Spleen (tissue), 7 donors: ENCODE results near the gene KLK3.

Experiments used
- CTCF ChIP-seq, 11 experiments: fragments of 200-600 bp in 7 of 11; fragments of 450-650 bp in 4 of 11; sonication (generic) in 4 of 11; IDR thresholded peaks in 8 of 11; conservative IDR thresholded peaks in 3 of 11; 1 replicate in 7 of 11; 2 replicates in 4 of 11; pipeline versions ENCODE4 v1.4.0 to v1.8.0; 2016 to 2021; ENCODE audit warnings: antibody characterized with exemption in 11 of 11, inconsistent platforms in 4 of 11, mild to moderate bottlenecking in 1 of 11
- POLR2AphosphoS5 ChIP-seq, 3 donors: sonication (generic); formaldehyde crosslinking; IDR thresholded peaks; one replicate each; pipeline ENCODE4 v1.5.1; 2017; ENCODE audit warnings: antibody characterized with exemption in 3 of 3
- donor health status: DM: no; HTN: no; CAD: no; lungs with moderate emphysema.
- donor health status: DM: no; HTN: no; CAD: no.
- donor health status: DM: no; HTN: no; CAD: no.

GRCh38 chr19:50832666-50833065 is 22.0 kb upstream of the KLK3 start:
- no peak for TF ChIP-seq CTCF (IDR thresholded peaks at IDR 0.05 in 8 of 11, conservative IDR thresholded peaks at IDR 0.05 in 3 of 11)
- no peak for TF ChIP-seq POLR2AphosphoS5 (IDR thresholded peaks at IDR 0.05)
